Fibroblast of upper back skin (primary cell): Measurements from ENCODE around the gene TBC1D5.

ENCODE experiments used
- DNase-seq: peaks from one replicate; pipeline ENCODE4 v3.0.0-alpha.2; 2013

TBC1D5 gene

DNA sequence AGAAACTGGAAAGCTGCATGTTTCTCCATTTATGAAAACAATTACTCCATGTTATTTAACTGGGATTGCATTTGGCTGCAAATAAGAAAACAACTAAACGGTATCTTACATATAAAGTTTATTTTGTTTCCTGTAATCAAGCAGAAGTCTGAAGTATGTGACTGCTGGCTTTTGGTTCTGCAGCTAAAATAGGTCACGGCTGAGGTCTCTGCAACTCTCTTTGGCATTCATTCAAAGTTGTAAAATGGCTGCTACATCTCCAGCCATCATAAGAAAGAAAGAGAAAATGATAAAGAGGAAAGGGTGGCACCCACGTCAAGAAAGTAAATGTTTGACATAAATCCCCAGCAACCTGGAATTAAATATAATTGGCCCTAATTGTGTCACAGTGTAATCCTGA is 406.1 kb downstream of the TBC1D5 start:
- DNase-seq = no peak

DNA sequence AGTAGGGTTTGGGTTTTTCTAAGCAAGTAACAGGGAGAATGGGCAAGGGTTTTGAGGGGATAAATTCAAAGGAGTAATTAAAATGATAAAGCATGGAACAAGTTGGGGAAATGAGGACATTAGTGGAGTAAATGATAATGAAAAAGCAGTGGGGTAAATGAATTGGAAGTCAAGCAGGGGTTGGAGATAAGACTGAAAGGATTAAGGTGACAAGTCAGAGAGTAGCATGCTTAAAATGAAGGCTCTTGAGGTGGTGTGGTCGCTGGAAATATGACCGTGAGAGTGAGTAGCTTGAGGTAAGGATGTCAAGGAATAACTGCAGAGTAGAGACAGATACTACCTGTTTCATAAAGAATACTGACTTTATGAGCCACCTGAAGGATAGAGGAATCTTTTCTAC is 408.5 kb downstream of the TBC1D5 start:
- no peak for DNase-seq

DNA sequence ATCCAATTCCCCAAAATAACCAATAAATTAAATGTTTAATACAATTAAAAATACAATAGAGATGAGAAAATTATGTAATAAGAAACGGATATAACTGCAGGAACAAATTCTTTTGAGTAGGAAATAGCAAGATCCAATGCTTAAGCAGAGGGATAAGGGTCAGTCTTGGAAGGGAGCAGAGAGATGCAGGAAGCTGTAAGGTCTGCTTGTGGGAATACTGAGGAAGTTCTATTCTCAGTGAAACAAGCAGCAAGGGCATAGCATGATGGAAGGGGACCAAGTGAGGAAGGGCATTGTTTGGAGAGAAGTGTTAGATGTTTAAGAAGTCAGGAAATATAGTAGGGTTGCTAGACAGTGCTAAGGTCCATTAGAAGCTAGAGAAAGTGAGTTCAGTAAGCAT is 409.0 kb downstream of the TBC1D5 start:
- no peak for DNase-seq

DNA sequence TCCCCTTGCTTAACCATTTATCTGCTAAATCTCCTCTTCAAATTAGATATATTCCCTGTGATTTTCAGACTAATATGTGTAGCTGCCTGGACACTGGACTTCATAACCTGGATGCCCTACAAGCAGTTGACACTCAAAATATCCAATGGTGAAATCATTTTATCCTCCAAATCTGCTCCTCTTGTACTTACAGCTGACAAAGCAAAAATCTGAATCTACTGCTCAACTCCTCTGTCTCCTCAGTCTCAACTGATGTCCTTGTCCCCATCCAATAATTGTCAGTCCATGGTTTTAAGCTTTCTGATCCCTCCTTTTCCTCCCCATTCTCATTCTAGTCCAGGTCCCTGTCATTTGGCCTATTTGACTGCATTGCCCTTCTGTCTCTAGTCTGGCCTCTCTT is 411.8 kb downstream of the TBC1D5 start:
- no peak for DNase-seq

DNA sequence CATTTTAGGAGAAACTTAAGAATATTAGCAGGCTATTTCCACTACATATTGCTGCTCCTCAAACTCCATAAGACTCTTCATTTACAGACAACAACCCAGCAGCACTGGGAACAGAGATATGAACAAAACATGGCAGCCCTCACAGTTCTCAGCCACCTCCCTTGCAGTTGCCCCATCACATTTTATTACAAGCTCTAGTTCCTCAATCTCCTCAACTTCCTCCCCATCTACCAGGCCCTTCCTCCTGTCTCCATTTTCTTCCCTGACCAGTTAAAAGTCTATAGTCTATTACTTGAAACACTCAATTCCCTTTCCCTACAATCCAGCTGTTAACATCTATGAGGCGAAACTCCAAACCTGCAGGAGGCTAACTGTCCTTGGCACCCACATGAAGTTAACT is 412.5 kb downstream of the TBC1D5 start:
- no peak for DNase-seq

DNA sequence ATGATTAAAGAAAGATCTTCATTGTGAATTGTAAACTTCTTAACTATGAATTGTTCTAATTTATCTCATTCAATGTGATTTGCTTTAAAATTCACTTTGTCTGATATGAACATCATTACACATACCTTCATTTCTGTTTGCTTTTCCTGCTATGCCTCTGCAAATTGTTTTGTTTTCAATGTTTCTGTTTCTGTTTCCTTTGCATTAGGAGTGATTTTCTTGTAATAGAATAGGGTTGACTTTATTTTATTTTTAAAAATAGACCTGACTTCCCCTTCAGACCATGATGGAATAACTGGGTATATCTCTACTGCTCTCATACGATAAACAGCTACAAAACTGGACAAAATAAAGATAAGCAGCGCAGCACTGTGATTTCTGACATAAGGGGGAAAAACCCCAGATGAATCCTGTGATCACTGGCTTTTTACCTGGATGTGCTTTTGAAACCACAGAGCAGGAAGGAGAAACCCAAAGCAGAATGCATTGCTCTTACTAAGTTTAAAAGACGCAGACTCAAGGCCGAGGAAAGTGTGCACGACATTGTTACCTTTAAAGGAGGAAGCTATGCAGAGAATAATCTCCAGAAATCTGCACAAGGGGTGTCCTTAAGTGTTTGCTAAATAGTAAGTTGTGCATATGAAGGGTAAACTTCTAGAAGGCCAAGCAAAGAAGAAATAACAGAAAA is 420.2 kb downstream of the TBC1D5 start:
- no peak for DNase-seq

DNA sequence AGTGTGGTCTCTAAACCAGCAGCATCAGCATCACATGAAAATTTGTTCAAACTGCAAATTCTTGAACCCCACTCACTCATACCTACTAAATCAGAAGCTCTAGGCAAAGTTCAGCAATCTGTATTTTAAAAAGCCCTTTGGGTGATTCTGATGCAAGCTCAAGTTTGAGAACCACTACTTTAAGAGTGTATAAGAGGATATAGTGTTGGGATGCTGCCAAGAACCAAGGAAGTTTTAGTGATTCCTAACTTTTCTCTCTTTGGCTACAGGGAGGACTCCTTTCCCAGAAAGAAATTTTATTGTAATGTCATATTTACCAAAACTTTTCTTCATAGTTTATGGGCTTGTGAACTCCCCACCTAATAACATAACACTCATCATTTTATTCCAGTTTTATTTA is 422.2 kb downstream of the TBC1D5 start:
- DNase-seq = peak; percentile 49

DNA sequence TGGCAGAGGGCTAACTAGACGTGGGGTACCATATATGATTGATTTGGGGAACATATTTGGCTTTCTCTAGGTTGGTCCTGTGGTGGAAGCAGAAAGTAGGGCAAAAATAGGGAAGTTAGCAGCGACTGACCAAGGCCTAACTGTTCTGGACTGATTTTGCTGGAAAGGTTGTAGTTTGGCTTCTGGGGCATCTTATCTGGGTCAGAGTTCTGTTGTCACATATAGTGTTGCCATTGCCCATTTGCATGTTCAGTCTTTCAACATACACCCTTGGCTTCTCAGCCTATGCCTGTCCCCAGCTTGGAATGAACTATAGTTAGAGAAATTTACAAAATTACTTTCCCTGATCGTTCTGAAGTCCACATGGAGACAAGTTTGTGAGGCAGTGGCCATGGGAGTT is 426.5 kb downstream of the TBC1D5 start:
- no peak for DNase-seq

DNA sequence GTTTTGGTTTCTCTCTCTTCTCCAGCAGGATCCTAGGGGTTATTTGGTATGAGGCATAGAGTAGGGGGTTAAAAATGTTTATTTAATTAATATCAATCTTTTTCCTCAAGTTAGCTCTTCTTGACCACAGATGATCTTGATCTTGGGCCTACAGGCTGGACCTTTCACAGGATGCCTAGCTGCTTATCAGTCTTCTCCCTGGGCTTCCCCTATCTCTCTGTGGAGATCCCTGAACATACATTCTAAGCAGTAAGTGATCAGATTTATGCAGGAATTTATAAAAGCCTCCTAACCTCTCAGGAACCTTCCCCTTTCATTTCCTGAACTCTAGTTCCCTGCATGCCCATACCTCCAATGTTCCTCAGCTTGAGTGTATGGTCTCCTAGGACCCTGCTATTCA is 428.3 kb downstream of the TBC1D5 start:
- DNase-seq = no peak

DNA sequence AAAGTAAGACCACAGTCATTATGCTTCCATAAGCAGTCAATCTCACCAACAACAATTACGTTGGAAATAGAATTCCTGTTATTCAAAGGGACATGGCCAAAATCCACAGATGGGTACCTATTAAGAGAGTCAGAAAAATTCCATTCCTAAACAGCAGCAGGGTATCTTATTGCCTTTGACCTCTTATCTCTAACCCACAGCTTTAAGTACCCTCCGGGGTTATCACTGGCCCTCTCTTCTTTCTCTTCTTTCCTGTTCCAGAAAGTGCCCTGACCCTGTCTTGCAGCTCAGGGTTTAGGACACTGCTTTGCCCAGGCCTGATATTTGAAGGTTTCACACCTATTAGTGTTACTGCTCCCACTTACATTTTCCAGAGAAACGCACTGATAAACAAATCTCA is 428.7 kb downstream of the TBC1D5 start:
- DNase-seq = no peak

DNA sequence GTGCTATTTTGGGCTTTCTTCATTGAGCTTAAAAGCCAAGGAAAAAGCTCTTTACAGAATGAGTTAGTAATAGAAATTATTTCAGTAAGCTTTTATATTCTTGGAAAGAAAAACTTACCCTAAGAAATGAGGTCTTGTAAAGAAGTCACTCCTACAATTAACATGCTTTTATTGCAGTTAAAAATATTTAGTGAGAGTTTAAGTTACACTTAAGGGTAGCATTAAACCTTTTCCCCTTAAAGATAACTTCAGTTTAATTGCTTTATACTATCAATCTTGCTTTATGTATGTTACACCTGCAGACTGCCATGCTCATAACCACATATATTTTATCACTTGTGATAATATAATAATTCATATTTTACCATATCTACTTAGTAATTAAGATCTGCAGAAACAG is 431.4 kb downstream of the TBC1D5 start:
- no peak for DNase-seq

DNA sequence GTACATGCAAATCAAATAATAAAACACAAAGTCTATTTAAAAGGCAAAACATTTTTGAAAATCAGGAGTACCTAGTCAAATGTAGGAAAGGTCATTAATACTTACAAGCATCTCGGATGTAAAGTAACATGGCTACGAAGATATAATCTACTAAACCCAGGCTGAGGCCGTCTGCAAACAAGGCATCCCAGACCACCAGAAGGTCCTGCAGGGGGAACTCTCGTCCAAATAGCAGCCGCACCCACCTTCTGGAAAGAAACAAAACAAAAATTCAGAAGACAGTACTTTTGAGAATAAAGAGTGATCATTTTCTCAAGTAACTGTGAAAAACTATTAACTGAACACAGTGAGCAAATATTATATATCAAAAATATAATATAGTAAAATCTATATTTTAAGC is 434.5 kb downstream of the TBC1D5 start:
- no peak for DNase-seq

DNA sequence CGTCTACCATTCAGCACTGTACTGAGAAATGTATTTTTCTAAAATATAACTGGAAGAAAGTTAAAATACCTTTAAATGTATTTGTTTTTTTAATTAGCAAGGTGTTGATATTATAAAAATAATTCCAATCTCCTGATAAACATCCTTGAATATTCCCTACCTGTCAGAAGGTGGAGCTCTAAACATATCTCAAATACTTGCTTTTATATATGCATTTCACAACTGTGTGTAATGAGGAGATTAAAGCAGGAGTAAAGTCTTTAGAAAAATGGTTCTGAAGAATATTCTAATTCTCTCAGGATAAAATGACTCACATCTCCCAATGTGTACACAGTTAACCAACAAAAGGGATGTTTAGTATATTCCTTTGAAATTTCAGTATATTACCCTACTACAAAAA is 434.9 kb downstream of the TBC1D5 start:
- no peak for DNase-seq

DNA sequence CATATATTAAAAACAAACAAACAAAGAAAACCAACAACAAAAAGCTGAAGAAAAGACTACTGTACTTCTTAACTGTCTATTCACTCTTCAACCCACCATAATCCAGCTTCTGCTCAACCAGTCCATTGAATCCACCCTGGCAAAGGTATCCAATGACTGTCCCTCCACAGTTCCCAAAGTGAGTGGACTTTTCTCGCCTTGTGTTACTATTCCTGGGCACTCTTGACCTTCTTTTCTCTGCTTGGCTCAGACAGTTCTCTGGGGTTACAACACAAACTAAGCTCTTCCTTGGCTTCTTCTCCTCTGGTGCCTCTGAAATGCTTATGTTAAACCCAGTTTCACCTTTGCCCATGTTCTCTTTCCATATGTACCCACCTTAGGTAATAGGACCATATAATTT is 437.5 kb downstream of the TBC1D5 start:
- no peak for DNase-seq

DNA sequence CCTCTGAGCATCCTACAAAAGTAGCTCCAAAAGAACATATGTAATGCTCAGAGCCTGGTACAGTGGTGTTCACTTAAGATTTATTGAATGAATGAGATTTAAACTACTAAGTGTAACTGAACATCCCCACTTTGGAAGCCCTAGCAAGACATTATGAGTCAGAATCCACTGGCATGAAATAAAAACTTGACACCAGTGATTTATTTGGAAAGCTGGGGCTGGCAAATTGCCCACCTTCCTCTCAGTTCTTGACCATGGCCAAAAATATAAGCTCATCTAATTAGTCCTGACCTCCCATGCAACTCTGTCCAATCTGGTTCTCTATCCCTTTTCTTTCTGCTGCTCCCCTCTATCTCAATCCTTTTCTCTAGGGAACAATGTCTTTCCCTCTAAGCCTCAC is 439.7 kb downstream of the TBC1D5 start:
- peak; percentile 59 for DNase-seq

DNA sequence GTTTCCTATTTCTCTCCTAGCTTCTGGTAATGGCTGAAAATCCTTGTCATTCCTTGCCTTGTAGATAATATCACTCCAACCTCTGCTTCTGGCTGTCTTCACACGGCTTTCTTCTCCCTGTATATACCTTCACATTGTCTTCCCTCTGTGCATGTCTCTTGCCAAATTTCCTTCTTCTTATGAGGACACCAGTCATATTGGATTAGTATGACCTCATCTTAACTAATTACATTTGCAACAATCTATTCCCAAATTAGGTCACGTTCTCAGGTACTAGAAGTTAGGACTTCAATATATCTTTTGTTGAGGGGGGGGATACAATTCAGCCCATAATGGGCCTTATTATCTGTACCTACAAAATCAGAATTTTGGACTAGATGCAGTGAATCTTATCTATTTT is 440.3 kb downstream of the TBC1D5 start:
- DNase-seq = no peak

DNA sequence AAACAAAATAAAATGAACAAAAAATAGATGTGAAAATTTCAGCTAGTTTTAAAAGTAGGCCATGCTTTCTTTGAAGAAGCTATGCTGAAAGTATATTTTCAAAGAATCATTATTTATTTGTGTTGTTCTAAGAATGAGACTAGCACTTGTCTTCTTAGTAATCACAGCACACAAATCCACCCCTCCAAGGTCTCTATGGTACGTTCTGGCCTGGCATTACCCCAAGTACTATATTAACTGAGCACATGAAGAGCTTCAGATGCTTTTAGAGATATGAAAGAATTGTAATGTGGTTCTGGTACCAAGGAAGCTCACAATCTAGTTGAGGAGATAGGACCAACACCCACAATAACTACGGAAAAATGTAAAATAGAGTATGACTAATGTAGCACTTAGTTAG is 441.2 kb downstream of the TBC1D5 start:
- no peak for DNase-seq

DNA sequence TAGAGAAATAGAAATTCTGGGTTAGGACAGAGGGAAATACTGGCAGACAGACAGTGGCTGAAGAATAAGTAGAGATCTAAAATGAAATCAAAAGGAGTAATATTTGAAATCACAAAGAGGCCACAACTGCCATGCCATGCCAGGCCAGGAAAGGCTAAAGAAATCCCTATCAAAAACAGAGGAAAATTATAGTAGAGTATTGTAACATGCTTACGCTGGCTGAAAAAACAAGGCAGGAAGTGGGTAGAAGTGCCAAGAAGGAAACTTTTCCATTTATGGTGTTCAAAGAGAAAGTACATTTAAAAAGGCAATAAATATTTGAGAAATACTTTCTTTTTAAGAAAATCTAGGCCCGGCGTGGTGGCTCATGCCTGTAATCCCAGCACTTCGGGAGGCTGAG is 442.0 kb downstream of the TBC1D5 start:
- no peak for DNase-seq

DNA sequence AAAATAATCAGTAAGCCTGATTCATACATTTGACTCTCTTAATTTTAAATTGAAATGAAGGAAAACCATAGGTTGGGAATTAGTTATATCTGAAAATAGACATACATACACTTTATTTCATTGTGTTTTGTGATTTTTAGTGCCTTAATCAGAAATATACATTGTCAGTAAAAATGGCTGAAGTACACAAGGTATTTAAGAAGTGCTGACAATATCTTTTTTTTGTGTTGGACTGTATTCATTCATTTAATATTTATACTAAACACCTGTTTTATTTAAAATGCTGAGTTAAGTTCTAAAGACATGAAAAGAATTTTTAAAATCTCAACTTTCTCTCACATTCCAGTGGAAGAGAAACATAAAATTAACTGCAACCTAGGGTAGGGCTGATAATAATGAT is 444.4 kb downstream of the TBC1D5 start:
- DNase-seq = no peak

DNA sequence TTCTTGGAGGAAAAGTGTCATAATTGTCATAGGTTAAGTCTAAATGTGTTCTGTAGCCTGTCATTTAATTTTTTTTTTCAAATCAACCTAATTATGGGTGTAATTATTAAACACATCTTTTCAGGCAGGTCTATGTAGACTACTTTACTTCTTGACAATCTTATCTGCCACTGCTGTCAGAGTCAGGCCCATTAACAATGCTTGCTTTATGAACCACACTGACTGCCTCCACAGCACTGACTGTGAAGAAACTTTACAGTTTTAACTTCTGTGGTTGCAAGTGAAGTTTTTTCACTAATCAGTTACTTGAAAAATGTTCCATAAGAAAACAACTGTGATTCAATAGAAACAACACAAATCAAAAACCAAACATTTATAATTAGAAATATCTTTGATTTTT is 449.9 kb downstream of the TBC1D5 start:
- no peak for DNase-seq

DNA sequence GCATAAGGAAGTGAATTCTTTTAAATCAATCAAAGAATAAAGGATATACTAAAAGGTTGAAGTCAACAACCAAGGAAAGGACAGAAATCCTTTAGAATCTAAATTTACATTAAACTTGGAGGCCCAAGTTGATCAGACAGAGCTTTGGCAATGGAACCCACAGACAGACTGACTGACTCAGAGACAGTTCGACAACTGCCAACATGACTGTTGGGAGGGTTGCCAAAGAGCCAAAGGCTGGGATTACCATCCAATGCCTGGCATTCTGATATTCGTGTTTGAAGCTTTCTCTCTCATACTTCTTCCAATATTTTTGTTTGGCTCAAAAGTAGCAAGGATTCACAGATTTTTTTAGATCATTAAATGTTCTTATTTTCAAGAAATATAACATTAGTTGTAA is 451.5 kb downstream of the TBC1D5 start:
- DNase-seq = no peak

DNA sequence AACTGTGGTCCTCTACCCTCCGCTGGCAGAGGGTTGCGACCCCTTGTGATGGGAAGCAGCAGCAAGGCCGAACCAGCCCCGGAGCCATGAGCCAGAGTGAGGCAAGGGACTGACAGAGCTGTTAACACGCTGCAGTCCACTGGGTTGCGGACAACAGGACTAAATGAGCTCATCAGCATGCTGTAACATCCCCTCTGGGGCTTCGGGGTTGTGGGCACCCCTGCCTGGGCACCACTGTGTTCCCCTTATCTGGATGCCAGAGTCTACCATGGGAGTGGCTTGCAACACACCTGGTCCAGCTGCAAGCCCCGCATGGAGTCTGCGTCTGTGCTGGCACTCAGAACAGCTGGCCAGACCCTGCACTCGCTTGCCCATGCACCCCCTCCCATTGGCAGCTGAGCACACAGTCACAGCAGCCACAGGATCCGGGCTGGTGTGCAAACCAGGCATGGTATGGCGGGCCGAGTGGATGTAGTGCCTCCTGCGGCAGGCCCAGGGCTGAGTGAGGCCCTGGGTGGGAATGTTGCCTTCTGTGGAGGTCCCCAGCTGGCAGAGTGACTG is 453.5 kb downstream of the TBC1D5 start:
- no peak for DNase-seq

DNA sequence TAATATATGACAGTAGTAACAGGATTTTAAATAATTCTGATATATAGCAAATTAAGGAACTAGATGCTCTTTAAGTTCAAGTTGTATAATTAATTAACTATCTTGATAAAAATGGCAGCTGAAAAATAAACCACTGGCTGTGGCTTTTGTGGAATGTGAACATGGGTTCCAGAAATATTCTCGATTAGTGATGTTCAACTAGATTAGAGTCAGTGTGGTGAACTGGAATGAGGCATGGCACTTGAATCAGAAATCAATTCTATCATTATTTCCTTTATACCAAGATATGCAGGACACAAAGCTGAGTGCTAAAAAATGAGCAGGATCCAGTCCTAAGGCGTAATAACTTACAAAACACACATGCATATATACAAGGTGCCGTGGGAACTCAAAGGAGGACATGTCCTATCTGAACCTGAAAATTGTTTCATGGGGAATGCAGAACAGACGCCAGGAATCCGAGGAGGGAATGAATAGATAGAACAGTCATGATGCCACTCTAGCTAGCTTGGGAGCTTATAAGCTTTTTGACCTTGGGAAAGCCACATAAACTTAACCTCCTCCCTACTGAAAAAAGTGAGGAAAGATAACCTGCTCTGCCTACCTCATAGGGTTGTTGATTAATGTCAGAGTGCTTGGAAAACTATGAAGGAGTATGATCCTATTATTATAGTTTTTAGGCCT is 455.3 kb downstream of the TBC1D5 start:
- DNase-seq = no peak

DNA sequence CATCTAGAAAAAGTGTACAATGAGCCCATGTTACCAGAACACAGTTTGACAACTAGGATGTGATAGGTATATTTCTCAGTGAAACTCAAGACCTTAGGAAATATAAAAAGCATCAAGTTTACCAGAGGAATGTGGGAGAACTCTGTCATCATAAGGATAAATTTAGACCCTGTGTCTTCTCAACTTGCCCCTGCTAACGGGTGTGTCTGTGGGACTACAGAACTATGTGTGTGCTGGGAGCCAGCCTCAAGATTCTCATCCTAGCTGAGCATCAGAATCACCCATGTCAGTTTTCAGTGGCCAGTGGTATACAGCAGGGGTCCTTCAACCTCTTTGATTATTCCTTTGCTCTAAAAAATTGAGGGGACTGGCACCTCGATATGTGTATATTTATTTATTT is 464.4 kb downstream of the TBC1D5 start:
- no peak for DNase-seq

DNA sequence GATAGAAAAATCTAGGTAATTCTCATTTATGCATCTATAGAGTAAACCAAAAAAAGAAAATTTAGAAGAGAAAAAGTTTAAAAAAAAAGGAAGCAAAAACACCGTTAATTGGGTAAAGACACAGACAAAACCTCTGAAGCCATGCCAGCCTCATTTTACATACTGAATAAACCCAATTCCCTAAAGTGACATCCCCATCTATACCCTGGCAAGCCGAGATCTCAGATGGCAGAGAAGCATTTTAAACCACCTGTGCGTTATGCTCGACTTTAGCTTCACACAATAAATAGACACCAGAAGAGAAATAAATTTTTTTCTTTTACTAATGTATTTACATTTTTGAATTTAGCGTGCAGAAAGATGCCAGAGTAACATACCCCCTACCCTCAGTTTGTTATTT is 475.6 kb downstream of the TBC1D5 start:
- DNase-seq = no peak
